Measurements from ENCODE around the gene LAMC2.
"Not testable (repeated sequence)": the region's sequence is repeated elsewhere in the genome, so short reads cannot be mapped to it uniquely, and the experiment has no call there.

LAMC2 gene

GRCh38 chr1:183239220-183239742, 53.2 kb downstream of the LAMC2 start:
- Histone ChIP-seq H3K4me2 (ENCODE audit: low read length) (no peak overlapping the region), H3K4me3 (ENCODE audit: low read length) (no peak overlapping the region), H3K36me3 (ENCODE audit: insufficient read depth, low read length) (no peaks in the 10 kb centered on the region), H3K9me3 (replicated peaks; ENCODE audit: low read length) (no peaks in the 10 kb centered on the region), H3K27me3 (ENCODE audit: control insufficient read depth, insufficient read depth, low read length) (no peaks in the 10 kb centered on the region), H3K9ac (ENCODE audit: low read depth, low read length) (no peak overlapping the region), H3K4me1 (ENCODE audit: control insufficient read depth, insufficient read depth, low read length) (peaks cover 52% of the 10 kb centered on the region)

DNA sequence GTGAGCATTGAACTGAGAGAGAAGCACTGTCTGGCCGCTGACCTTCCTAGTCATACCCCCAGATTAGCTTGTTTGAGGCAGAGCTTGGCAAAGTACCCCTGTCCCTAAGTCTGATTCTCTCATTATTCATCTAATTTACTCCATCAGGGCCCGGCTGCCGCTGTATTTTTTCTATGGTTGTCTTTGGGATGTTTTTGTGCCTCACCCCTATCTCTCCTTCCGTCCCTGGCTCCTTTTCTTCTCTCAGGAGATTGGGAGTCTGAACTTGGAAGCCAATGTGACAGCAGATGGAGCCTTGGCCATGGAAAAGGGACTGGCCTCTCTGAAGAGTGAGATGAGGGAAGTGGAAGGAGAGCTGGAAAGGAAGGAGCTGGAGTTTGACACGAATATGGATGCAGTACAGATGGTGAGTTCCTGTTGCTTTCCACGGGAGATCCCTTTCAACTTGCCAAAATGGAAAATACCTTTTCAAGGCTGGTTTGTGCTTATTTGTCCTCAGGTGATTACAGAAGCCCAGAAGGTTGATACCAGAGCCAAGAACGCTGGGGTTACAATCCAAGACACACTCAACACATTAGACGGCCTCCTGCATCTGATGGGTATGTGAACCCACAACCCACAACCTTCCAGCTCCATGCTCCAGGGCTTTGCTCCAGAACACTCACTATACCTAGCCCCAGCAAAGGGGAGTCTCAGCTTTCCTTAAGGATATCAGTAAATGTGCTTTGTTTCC, 53.9 kb downstream of the LAMC2 start:
- no peak overlapping the region for H3K4me3 ChIP-seq (ENCODE audit: low read length)
- H3K4me1 ChIP-seq (ENCODE audit: control insufficient read depth, insufficient read depth, low read length) = peaks cover 52% of the 10 kb centered on the region
- no peak overlapping the region for H3K9ac ChIP-seq (ENCODE audit: low read depth, low read length)
- H3K27me3 ChIP-seq (ENCODE audit: control insufficient read depth, insufficient read depth, low read length) = no peaks in the 10 kb centered on the region
- H3K9me3 ChIP-seq (replicated peaks; ENCODE audit: low read length) = no peaks in the 10 kb centered on the region
- no peak overlapping the region for H3K4me2 ChIP-seq (ENCODE audit: low read length)
- H3K36me3 ChIP-seq (ENCODE audit: insufficient read depth, low read length) = no peaks in the 10 kb centered on the region

DNA sequence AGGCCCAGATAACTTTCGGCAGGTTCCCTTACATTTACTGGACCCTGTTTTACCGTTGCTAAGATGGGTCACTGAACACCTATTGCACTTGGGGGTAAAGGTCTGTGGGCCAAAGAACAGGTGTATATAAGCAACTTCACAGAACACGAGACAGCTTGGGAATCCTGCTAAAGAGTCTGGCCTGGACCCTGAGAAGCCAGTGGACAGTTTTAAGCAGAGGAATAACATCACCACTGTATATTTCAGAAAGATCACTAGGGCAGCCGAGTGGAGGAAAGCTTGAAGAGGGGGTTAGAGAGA, 54.4 kb downstream of the LAMC2 start:
- no peak overlapping the region for H3K4me3 ChIP-seq (ENCODE audit: low read length)
- H3K9me3 ChIP-seq (replicated peaks; ENCODE audit: low read length) = no peaks in the 10 kb centered on the region
- H3K4me1 ChIP-seq (ENCODE audit: control insufficient read depth, insufficient read depth, low read length) = peaks cover 47% of the 10 kb centered on the region
- no peak overlapping the region for H3K4me2 ChIP-seq (ENCODE audit: low read length)
- H3K9ac ChIP-seq (ENCODE audit: low read depth, low read length) = no peak overlapping the region
- H3K27me3 ChIP-seq (ENCODE audit: control insufficient read depth, insufficient read depth, low read length) = no peaks in the 10 kb centered on the region
- no peaks in the 10 kb centered on the region for H3K36me3 ChIP-seq (ENCODE audit: insufficient read depth, low read length)

GRCh38 chr1:183240853-183241252, 54.8 kb downstream of the LAMC2 start:
- not testable (repeated sequence) for H3K27me3 ChIP-seq (ENCODE audit: control insufficient read depth, insufficient read depth, low read length); H3K4me2 ChIP-seq (ENCODE audit: low read length); H3K9me3 ChIP-seq (replicated peaks; ENCODE audit: low read length); H3K9ac ChIP-seq (ENCODE audit: low read depth, low read length); H3K36me3 ChIP-seq (ENCODE audit: insufficient read depth, low read length); H3K4me3 ChIP-seq (ENCODE audit: low read length)
- peaks cover 44% of the 10 kb centered on the region for H3K4me1 ChIP-seq (ENCODE audit: control insufficient read depth, insufficient read depth, low read length)

DNA sequence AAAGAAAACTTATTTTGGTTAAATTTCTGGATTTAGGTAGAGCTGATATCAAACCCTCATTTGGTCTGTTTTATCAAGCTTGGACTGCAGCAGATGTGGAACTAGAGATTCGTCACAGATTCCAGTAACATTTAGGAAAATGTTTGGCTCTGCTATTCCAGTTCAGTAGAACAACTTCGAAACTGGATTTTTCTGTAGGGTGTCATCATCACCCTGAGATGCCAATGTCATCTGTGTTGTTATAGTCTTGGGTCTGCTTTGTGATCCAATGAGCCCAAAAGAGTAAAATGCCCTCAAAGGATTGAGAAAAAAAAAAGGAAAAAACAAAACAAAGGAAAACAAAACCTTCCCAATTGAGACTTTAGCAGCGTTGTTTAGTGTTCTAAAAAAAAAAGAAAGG, 55.4 kb downstream of the LAMC2 start:
- no peaks in the 10 kb centered on the region for H3K27me3 ChIP-seq (ENCODE audit: control insufficient read depth, insufficient read depth, low read length)
- H3K4me1 ChIP-seq (ENCODE audit: control insufficient read depth, insufficient read depth, low read length) = peaks cover 44% of the 10 kb centered on the region
- H3K9me3 ChIP-seq (replicated peaks; ENCODE audit: low read length) = no peaks in the 10 kb centered on the region
- H3K36me3 ChIP-seq (ENCODE audit: insufficient read depth, low read length) = no peaks in the 10 kb centered on the region
- peak overlapping the region; percentile 35 for H3K9ac ChIP-seq (ENCODE audit: low read depth, low read length)
- no peak overlapping the region for H3K4me3 ChIP-seq (ENCODE audit: low read length)
- H3K4me2 ChIP-seq (ENCODE audit: low read length) = peak overlapping the region; percentile 26

- no peak overlapping the region for H3K9ac ChIP-seq (ENCODE audit: low read depth, low read length)
- H3K4me1 ChIP-seq (ENCODE audit: control insufficient read depth, insufficient read depth, low read length) = peaks cover 38% of the 10 kb centered on the region
- H3K9me3 ChIP-seq (replicated peaks; ENCODE audit: low read length) = no peaks in the 10 kb centered on the region
- no peak overlapping the region for H3K4me2 ChIP-seq (ENCODE audit: low read length)
- H3K36me3 ChIP-seq (ENCODE audit: insufficient read depth, low read length) = no peaks in the 10 kb centered on the region
- H3K27me3 ChIP-seq (ENCODE audit: control insufficient read depth, insufficient read depth, low read length) = no peaks in the 10 kb centered on the region
- H3K4me3 ChIP-seq (ENCODE audit: low read length) = no peak overlapping the region
Measured at GRCh38 chr1:183242556-183242955, 56.5 kb downstream of the LAMC2 start.

- Histone ChIP-seq H3K27me3 (ENCODE audit: control insufficient read depth, insufficient read depth, low read length) (no peaks in the 10 kb centered on the region), H3K4me2 (ENCODE audit: low read length) (no peak overlapping the region), H3K4me1 (ENCODE audit: control insufficient read depth, insufficient read depth, low read length) (peaks cover 29% of the 10 kb centered on the region), H3K36me3 (ENCODE audit: insufficient read depth, low read length) (no peaks in the 10 kb centered on the region), H3K9ac (ENCODE audit: low read depth, low read length) (no peak overlapping the region), H3K9me3 (replicated peaks; ENCODE audit: low read length) (no peaks in the 10 kb centered on the region), H3K4me3 (ENCODE audit: low read length) (no peak overlapping the region)
Measured at GRCh38 chr1:183243161-183244050, 57.3 kb downstream of the LAMC2 start.

DNA sequence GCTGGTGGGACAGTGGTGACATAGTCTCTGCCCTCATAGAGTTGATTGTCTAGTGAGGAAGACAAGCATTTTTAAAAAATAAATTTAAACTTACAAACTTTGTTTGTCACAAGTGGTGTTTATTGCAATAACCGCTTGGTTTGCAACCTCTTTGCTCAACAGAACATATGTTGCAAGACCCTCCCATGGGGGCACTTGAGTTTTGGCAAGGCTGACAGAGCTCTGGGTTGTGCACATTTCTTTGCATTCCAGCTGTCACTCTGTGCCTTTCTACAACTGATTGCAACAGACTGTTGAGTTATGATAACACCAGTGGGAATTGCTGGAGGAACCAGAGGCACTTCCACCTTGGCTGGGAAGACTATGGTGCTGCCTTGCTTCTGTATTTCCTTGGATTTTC, 58.4 kb downstream of the LAMC2 start:
- Histone ChIP-seq H3K4me2 (ENCODE audit: low read length) (no peak overlapping the region), H3K27me3 (ENCODE audit: control insufficient read depth, insufficient read depth, low read length) (no peaks in the 10 kb centered on the region), H3K4me1 (ENCODE audit: control insufficient read depth, insufficient read depth, low read length) (peaks cover 25% of the 10 kb centered on the region), H3K9ac (ENCODE audit: low read depth, low read length) (no peak overlapping the region), H3K4me3 (ENCODE audit: low read length) (no peak overlapping the region), H3K36me3 (ENCODE audit: insufficient read depth, low read length) (no peaks in the 10 kb centered on the region), H3K9me3 (replicated peaks; ENCODE audit: low read length) (no peaks in the 10 kb centered on the region)

- no peak overlapping the region for H3K4me2 ChIP-seq (ENCODE audit: low read length)
- H3K27me3 ChIP-seq (ENCODE audit: control insufficient read depth, insufficient read depth, low read length) = no peaks in the 10 kb centered on the region
- peaks cover 22% of the 10 kb centered on the region for H3K4me1 ChIP-seq (ENCODE audit: control insufficient read depth, insufficient read depth, low read length)
- no peaks in the 10 kb centered on the region for H3K36me3 ChIP-seq (ENCODE audit: insufficient read depth, low read length)
- no peak overlapping the region for H3K9ac ChIP-seq (ENCODE audit: low read depth, low read length)
- H3K9me3 ChIP-seq (replicated peaks; ENCODE audit: low read length) = no peaks in the 10 kb centered on the region
- H3K4me3 ChIP-seq (ENCODE audit: low read length) = no peak overlapping the region
Measured at GRCh38 chr1:183245357-183245756, 59.3 kb downstream of the LAMC2 start.

DNA sequence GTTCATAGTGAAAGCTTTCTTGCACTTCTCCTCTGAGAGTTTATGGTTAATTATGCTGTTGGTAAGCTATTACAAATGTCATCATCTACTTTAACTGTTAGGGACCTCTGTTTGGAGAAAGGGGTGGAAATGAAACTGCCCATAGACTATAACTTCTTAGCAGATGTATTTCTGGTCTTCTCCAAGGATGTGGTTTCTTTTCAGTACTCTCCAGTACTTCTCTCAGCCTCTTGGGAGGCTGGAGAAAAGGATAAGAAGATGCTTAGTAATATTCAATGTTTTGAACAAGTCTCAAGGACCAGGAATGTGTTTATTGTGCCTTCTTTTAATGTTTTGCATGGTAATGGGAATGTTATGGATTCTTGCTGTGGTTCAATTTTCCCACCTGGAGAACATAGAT, 60.4 kb downstream of the LAMC2 start:
- H3K4me1 ChIP-seq (ENCODE audit: control insufficient read depth, insufficient read depth, low read length) = peaks cover 19% of the 10 kb centered on the region
- H3K4me3 ChIP-seq (ENCODE audit: low read length) = no peak overlapping the region
- H3K9me3 ChIP-seq (replicated peaks; ENCODE audit: low read length) = no peaks in the 10 kb centered on the region
- no peaks in the 10 kb centered on the region for H3K36me3 ChIP-seq (ENCODE audit: insufficient read depth, low read length)
- H3K27me3 ChIP-seq (ENCODE audit: control insufficient read depth, insufficient read depth, low read length) = no peaks in the 10 kb centered on the region
- no peak overlapping the region for H3K9ac ChIP-seq (ENCODE audit: low read depth, low read length)
- H3K4me2 ChIP-seq (ENCODE audit: low read length) = no peak overlapping the region

- H3K9ac ChIP-seq (ENCODE audit: low read depth, low read length) = no peak overlapping the region
- H3K27me3 ChIP-seq (ENCODE audit: control insufficient read depth, insufficient read depth, low read length) = no peaks in the 10 kb centered on the region
- H3K4me1 ChIP-seq (ENCODE audit: control insufficient read depth, insufficient read depth, low read length) = peaks cover 12% of the 10 kb centered on the region
- no peaks in the 10 kb centered on the region for H3K36me3 ChIP-seq (ENCODE audit: insufficient read depth, low read length)
- no peak overlapping the region for H3K4me3 ChIP-seq (ENCODE audit: low read length)
- H3K9me3 ChIP-seq (replicated peaks; ENCODE audit: low read length) = no peaks in the 10 kb centered on the region
- H3K4me2 ChIP-seq (ENCODE audit: low read length) = no peak overlapping the region
Measured at GRCh38 chr1:183247066-183247465, 61.0 kb downstream of the LAMC2 start.
